Tibial nerve (tissue), 3 donors: ENCODE results near the gene UTP4.

Source experiments
- POLR2A ChIP-seq, 2 donors: fragments of 450-650 bp; IDR thresholded peaks; one replicate each; pipeline ENCODE4 v1.6.1; 2017; ENCODE audit warnings: antibody characterized with exemption in 2 of 2, mild to moderate bottlenecking in 2 of 2, moderate library complexity in 2 of 2
- TF ChIP-seq, protein P1 (sequence below), 5 experiments: fragments of 200-600 bp in 3 of 5; fragments of 450-650 bp in 2 of 5; sonication (generic) in 3 of 5; IDR thresholded peaks; one replicate each; pipeline ENCODE4 v1.5.1; 2016 to 2019; ENCODE audit warnings: antibody characterized with exemption in 5 of 5, mild to moderate bottlenecking in 3 of 5, moderate library complexity in 2 of 5

DNA sequence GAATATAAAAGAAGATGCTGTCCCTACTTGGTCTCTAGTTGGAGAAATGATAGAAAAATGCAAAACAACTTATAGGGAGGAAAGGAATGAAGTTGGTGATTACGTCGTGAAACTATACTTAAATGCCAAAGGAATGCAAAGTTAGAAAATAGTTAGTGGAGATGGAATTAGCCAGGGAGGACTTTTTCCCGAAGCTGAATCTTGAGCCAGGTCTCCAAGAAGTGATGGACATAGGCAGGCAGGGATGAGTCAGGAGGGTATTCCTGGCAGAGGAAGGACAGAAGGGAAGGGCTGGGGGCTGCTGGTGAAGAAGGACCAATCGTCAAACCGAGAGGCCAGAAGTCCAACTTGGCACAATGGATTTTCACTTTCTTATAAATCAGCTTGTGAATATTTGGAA, 56.3 kb downstream of the UTP4 start:
- TF ChIP-seq, protein P1, sequence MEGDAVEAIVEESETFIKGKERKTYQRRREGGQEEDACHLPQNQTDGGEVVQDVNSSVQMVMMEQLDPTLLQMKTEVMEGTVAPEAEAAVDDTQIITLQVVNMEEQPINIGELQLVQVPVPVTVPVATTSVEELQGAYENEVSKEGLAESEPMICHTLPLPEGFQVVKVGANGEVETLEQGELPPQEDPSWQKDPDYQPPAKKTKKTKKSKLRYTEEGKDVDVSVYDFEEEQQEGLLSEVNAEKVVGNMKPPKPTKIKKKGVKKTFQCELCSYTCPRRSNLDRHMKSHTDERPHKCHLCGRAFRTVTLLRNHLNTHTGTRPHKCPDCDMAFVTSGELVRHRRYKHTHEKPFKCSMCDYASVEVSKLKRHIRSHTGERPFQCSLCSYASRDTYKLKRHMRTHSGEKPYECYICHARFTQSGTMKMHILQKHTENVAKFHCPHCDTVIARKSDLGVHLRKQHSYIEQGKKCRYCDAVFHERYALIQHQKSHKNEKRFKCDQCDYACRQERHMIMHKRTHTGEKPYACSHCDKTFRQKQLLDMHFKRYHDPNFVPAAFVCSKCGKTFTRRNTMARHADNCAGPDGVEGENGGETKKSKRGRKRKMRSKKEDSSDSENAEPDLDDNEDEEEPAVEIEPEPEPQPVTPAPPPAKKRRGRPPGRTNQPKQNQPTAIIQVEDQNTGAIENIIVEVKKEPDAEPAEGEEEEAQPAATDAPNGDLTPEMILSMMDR (IDR thresholded peaks at IDR 0.05), result no peak
- TF ChIP-seq POLR2A (IDR thresholded peaks at IDR 0.05), result no peak
